Amniotic epithelial cell (primary cell): ENCODE results near the gene BCAS4.
A peak's percentile ranks its signal among the peaks of the same experiment; 100 is the strongest.

ENCODE experiments used
- DNase-seq: peaks from one replicate; pipeline ENCODE4 v3.0.0-alpha.2; 2010; ENCODE audit warnings: low read depth

The BCAS4 gene

GRCh38 chr20:50855498-50856474 lies 60.9 kb downstream of the BCAS4 start:
- DNase-seq, result peak; percentile 50

GRCh38 chr20:50856475-50857041 lies 61.7 kb downstream of the BCAS4 start:
- no peak for DNase-seq

- DNase-seq, result no peak
Measured at GRCh38 chr20:50857348-50857747, 62.5 kb downstream of the BCAS4 start.

GRCh38 chr20:50858525-50858924 lies 63.7 kb downstream of the BCAS4 start:
- no peak for DNase-seq

GRCh38 chr20:50859161-50859560 lies 64.3 kb downstream of the BCAS4 start:
- DNase-seq, result no peak

GRCh38 chr20:50861012-50861411 lies 66.2 kb downstream of the BCAS4 start:
- DNase-seq, result no peak

GRCh38 chr20:50862546-50862945 lies 67.7 kb downstream of the BCAS4 start:
- DNase-seq, result no peak

GRCh38 chr20:50865114-50865513 lies 70.3 kb downstream of the BCAS4 start:
- no peak for DNase-seq

GRCh38 chr20:50865591-50865990 lies 70.7 kb downstream of the BCAS4 start:
- DNase-seq, result no peak

GRCh38 chr20:50866036-50866685 lies 71.3 kb downstream of the BCAS4 start:
- DNase-seq, result no peak

GRCh38 chr20:50866831-50867230 lies 72.0 kb downstream of the BCAS4 start:
- no peak for DNase-seq

- DNase-seq, result no peak
Measured at GRCh38 chr20:50867805-50868204, 72.9 kb downstream of the BCAS4 start.

GRCh38 chr20:50868509-50869495 lies 73.9 kb downstream of the BCAS4 start:
- DNase-seq, result peak; percentile 16

- DNase-seq, result peak; percentile 79
Measured at GRCh38 chr20:50870561-50871161, 75.8 kb downstream of the BCAS4 start.

GRCh38 chr20:50872560-50873425 lies 77.9 kb downstream of the BCAS4 start:
- DNase-seq, result no peak

- no peak for DNase-seq
Measured at GRCh38 chr20:50873585-50873984, 78.7 kb downstream of the BCAS4 start.

- no peak for DNase-seq
Measured at GRCh38 chr20:50874111-50874757, 79.4 kb downstream of the BCAS4 start.

- DNase-seq, result no peak
Measured at GRCh38 chr20:50874758-50875665, 80.2 kb downstream of the BCAS4 start.
